Measurements from ENCODE around the gene LRRC56.

- TF ChIP-seq CTCF (IDR thresholded peaks at IDR 0.05; ENCODE audit: poor library complexity), result no peak
- TF ChIP-seq EZH2 (IDR thresholded peaks at IDR 0.05; ENCODE audit: borderline replicate concordance), result no peak
Measured at GRCh38 chr11:557328-558132, 20.2 kb downstream of the LRRC56 start.

Measured in hepatocyte (in vitro differentiated cells).